Transverse colon (tissue), 4 donors: ENCODE results near the gene GHRHR.

ENCODE experiments used
- POLR2A ChIP-seq: fragments of 450-650 bp; IDR thresholded peaks from one replicate; pipeline ENCODE4 v1.6.1; 2016; ENCODE audit warnings: antibody characterized with exemption, mild to moderate bottlenecking, moderate library complexity
- POLR2AphosphoS5 ChIP-seq, 3 donors: sonication (generic); formaldehyde crosslinking; IDR thresholded peaks; one replicate each; pipeline ENCODE4 v1.6.1; 2016; ENCODE audit warnings: antibody characterized with exemption in 3 of 3
- TF ChIP-seq, protein P1 (sequence below), 5 experiments: fragments of 200-600 bp in 3 of 5; fragments of 450-650 bp in 2 of 5; sonication (generic) in 3 of 5; IDR thresholded peaks; 1 replicate in 2 of 5; 2 replicates in 3 of 5; pipeline ENCODE4 v1.5.1; 2016 to 2017; ENCODE audit warnings: antibody characterized with exemption in 5 of 5, inconsistent platforms in 3 of 5, mild to moderate bottlenecking in 2 of 5, moderate library complexity in 1 of 5

DNA sequence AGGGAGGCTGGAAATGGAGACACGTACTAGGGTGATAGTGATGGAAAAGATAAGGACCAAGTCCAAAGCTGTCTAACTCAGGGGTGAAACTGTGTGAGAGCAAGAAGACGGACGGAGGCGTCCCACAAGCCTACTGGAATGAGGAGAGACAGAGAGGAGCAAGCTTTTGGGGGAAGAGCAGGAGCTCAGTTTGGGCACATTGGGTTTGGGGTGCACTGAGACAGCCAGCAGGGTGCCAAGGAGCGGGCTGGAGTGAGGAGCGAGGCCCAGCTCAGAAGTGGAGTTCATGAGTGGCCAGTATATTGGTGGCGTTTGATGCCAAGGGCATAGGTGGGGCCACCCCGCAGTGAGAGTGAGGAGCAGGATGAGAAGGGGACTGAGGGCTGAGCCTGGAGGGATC is 22.6 kb downstream of the GHRHR start:
- TF ChIP-seq, protein P1, sequence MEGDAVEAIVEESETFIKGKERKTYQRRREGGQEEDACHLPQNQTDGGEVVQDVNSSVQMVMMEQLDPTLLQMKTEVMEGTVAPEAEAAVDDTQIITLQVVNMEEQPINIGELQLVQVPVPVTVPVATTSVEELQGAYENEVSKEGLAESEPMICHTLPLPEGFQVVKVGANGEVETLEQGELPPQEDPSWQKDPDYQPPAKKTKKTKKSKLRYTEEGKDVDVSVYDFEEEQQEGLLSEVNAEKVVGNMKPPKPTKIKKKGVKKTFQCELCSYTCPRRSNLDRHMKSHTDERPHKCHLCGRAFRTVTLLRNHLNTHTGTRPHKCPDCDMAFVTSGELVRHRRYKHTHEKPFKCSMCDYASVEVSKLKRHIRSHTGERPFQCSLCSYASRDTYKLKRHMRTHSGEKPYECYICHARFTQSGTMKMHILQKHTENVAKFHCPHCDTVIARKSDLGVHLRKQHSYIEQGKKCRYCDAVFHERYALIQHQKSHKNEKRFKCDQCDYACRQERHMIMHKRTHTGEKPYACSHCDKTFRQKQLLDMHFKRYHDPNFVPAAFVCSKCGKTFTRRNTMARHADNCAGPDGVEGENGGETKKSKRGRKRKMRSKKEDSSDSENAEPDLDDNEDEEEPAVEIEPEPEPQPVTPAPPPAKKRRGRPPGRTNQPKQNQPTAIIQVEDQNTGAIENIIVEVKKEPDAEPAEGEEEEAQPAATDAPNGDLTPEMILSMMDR (IDR thresholded peaks at IDR 0.05): no peak
- TF ChIP-seq POLR2AphosphoS5 (IDR thresholded peaks at IDR 0.05) (no peak), POLR2A (no peak)
